CD4-positive, alpha-beta memory T cell (primary cell): ENCODE results near the gene WDR37. TPM values are rescaled to one million over a fixed set of nuclear protein-coding genes. Genes with fewer than 3 reads are reported as not detected.
A peak's percentile ranks its signal among the peaks of the same experiment; 100 is the strongest.

ENCODE experiments used
- CTCF ChIA-PET: fragments of 350-600 bp; sonication (Branson Sonifier 250); formaldehyde crosslinking; loops from one replicate; lab custom pipeline; 2021; ENCODE audit warnings: inconsistent platforms; ENCODE audit not compliant: partially characterized antibody; lab: Charles Lee
- POLR2A ChIA-PET: fragments of 350-600 bp; sonication (Branson Sonifier 250); formaldehyde crosslinking; loops from one replicate; lab custom pipeline; 2021; ENCODE audit not compliant: partially characterized antibody; lab: Charles Lee
- DNase-seq, 5 donors: peaks; one replicate each; pipeline versions ENCODE4 v3.0.0 to v3.0.0-alpha.2; 2020 to 2022; ENCODE audit warnings: mixed read lengths in 1 of 5
- H3K27ac ChIP-seq: one replicate; pipeline ENCODE4 v1.7.0; 2013; ENCODE audit warnings: low read depth, low read length
- H3K27me3 ChIP-seq: 2 replicates; pipeline ENCODE4 v1.7.0; 2013; ENCODE audit warnings: mild to moderate bottlenecking, low read length, moderate library complexity; ENCODE audit not compliant: insufficient read depth
- H3K36me3 ChIP-seq: 2 replicates; pipeline ENCODE4 v1.7.0; 2013; ENCODE audit warnings: mild to moderate bottlenecking, low read length, moderate library complexity; ENCODE audit not compliant: insufficient read depth
- H3K4me1 ChIP-seq: 2 replicates; pipeline ENCODE4 v1.7.0; 2013; ENCODE audit warnings: mild to moderate bottlenecking, low read length, moderate library complexity; ENCODE audit not compliant: insufficient read depth
- H3K4me3 ChIP-seq, 2 donors: one replicate each; pipeline ENCODE4 v1.7.0; 2013; ENCODE audit warnings: low read length in 2 of 2, mild to moderate bottlenecking in 1 of 2
- H3K9me3 ChIP-seq, 2 donors: one replicate each; pipeline ENCODE4 v1.7.0; 2013; ENCODE audit warnings: low read length in 2 of 2, control low read depth in 1 of 2; ENCODE audit not compliant: control insufficient read depth in 1 of 2
- H3K27ac Mint-ChIP-seq, 7 donors: one replicate each; pipeline ENCODE4 v1.8.0; 2020 to 2021; ENCODE audit warnings: mixed read lengths in 7 of 7, mild to moderate bottlenecking in 6 of 7, inconsistent platforms in 3 of 7, moderate library complexity in 3 of 7
- H3K27me3 Mint-ChIP-seq, 2 donors: one replicate each; pipeline ENCODE4 v1.8.0; 2020 to 2021; ENCODE audit warnings: mixed read lengths in 2 of 2
- H3K36me3 Mint-ChIP-seq, 2 donors: one replicate each; pipeline ENCODE4 v1.8.0; 2020 to 2021; ENCODE audit warnings: mixed read lengths in 2 of 2, inconsistent platforms in 1 of 2, mild to moderate bottlenecking in 1 of 2
- H3K4me1 Mint-ChIP-seq, 4 donors: one replicate each; pipeline ENCODE4 v1.8.0; 2020 to 2021; ENCODE audit warnings: mixed read lengths in 4 of 4, mild to moderate bottlenecking in 1 of 4
- H3K4me3 Mint-ChIP-seq, 8 donors: one replicate each; pipeline ENCODE4 v1.8.0; 2020 to 2021; ENCODE audit warnings: mixed read lengths in 8 of 8, mild to moderate bottlenecking in 7 of 8, moderate library complexity in 6 of 8, inconsistent platforms in 3 of 8
- H3K9me3 Mint-ChIP-seq, 8 donors: one replicate each; pipeline ENCODE4 v1.8.0; 2020 to 2021; ENCODE audit warnings: mixed read lengths in 8 of 8, mild to moderate bottlenecking in 5 of 8, inconsistent platforms in 3 of 8, moderate library complexity in 1 of 8
- intact Hi-C: fragments of 100-400 bp; cut with micrococcal nuclease; formaldehyde crosslinking; loops from one replicate; pipeline ENCODE4 v1.15.1; 2023
- polyA plus RNA-seq, 2 donors: library from polyadenylated mRNA; unstranded; fragments of 300-500 nt; fragmentation: Illumina TruSeq; gene quantifications; one replicate each; pipeline ENCODE4 v1.2.3, GENCODE V29; 2021
- total RNA-seq, 2 experiments: library from RNA; stranded (reverse); gene quantifications; one replicate each; pipeline ENCODE4 v1.2.3, GENCODE V29; 2021

The WDR37 gene
- total and polyA plus RNA-seq, 4 experiments from 2014 or later, result 14.2 to 42.5 (median 29.8) TPM

DNA sequence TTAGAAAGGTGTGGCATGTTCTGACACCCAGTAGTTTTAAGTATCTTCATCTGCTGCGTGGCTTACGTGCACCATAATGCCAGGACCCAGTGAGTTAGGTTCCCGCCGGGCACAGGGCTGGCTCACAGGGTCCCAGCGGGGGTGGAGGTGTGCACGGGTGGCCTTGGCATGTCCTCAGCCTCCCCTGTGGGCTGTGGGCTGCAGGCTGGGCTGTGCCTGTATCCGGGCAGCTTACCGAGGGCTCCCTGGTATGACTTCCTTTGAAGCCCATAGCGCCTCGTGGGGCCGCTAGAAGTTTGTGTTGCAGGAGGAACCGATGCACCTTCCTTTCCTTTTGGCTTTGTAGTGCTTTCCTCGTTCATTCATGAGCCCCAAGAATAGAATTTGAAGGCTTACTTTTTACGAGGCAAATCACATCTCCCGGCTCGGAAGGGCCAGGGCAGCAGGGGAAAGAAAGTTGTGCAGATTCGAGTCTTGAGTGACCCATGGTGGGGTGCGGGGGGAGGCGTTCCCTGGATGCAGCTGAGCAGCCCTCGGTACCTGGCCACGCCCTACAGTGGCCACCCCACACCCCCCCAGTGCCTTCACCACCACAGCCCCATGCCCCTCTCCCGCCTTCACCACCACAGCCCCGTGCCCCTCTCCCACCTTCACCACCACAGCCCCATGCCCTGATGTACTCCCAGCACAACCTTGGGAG lies 113.2 kb downstream of the WDR37 start:
- ChIA-PET POLR2A (no interaction called here), CTCF (no interaction called here)
- H3K4me1 ChIP-seq, result no peaks in the 10 kb centered on the region
- peaks cover 0 to 1% (median 0%) of the 10 kb centered on the region in 4 donors for H3K4me1 Mint-ChIP-seq
- no peak overlapping the region for H3K4me3 Mint-ChIP-seq
- intact Hi-C loops, result no loop called here
- DNase-seq, result no peak
- H3K27me3 Mint-ChIP-seq, result peaks cover 5 to 9% of the 10 kb centered on the region in 2 donors
- no peaks in the 10 kb centered on the region for H3K36me3 ChIP-seq
- H3K27ac Mint-ChIP-seq, result no peak overlapping the region
- no peak overlapping the region for H3K4me3 ChIP-seq
- no peak overlapping the region for H3K27ac ChIP-seq
- no peaks in the 10 kb centered on the region for H3K27me3 ChIP-seq
- H3K36me3 Mint-ChIP-seq, result no peaks in the 10 kb centered on the region
- H3K9me3 ChIP-seq, result no peaks in the 10 kb centered on the region
- peaks cover 0 to 2% (median 0%) of the 10 kb centered on the region in 8 donors for H3K9me3 Mint-ChIP-seq

DNA sequence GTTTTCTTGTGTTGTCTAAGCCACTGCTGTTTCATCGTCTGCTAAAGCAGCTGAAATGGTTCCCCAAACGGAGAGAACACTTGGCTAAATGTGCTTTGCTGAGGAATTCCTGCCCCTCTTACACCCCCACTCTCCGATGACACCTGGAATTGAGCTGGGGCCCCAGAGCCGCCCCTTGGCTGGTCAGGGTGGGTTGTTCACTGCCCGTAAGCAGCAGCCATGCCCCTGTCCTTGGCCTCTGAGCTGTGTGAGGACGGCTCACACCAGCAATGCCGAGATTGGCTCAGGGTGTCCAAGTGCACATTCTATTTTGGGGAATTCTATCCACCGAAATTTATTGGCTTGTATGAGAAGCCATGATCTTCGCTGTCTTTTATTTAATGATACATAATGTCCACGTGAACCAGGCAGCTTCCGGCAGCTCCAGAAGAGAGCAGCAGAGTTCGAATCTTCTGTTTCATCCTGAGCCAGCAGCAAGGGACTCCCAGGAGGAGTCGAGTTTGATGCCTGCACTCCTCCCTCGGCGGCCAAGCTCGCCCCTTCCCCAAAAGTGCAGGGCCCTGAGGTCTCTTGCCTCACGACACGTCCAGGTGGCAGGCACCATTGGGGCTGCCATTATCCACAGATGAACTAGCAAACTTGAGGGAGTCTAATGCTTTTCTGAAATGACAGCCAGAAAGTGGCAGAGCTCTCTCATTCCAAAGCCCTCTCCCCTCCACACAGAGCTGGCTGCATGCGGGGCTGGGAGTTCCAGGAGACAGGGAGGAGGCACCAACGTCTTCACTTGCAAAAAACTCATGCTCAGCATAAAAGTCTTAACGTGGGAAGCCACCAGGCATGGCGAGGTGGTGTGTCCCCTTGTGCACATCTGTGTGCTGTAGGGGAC lies 114.0 kb downstream of the WDR37 start:
- no peak overlapping the region for H3K4me3 ChIP-seq
- Mint-ChIP-seq H3K4me3 (no peak overlapping the region), H3K4me1 (peaks cover 0 to 1% (median 0%) of the 10 kb centered on the region in 4 donors), H3K9me3 (peaks cover 0 to 2% (median 0%) of the 10 kb centered on the region in 8 donors), H3K36me3 (no peaks in the 10 kb centered on the region), H3K27ac (no peak overlapping the region), H3K27me3 (peaks cover 5 to 9% of the 10 kb centered on the region in 2 donors)
- no peak overlapping the region for H3K27ac ChIP-seq
- ChIA-PET POLR2A (no interaction called here), CTCF (no interaction called here)
- H3K9me3 ChIP-seq, result no peaks in the 10 kb centered on the region
- no peaks in the 10 kb centered on the region for H3K4me1 ChIP-seq
- no peak for DNase-seq
- no peaks in the 10 kb centered on the region for H3K36me3 ChIP-seq
- H3K27me3 ChIP-seq, result no peaks in the 10 kb centered on the region
- intact Hi-C loops, result no loop called here

DNA sequence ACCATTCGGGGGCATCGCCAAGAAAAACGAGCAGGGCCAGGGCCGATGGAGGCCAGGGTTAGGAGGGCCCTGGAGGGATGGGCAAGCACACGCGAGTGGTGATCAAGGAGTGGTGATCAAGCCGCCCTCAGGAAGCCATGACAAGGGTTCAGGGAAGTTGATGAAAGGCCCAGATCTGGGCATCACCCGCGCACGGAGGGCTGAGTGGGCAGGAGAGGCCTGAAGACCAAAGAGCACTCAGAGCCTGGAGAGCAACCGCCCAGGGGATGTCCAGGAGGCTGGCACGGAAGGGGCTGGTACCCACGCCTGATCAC lies 114.6 kb downstream of the WDR37 start:
- H3K4me3 ChIP-seq, result no peak overlapping the region
- ChIA-PET CTCF (no interaction called here), POLR2A (no interaction called here)
- H3K27ac ChIP-seq, result no peak overlapping the region
- peaks cover 0 to 1% (median 0%) of the 10 kb centered on the region in 4 donors for H3K4me1 Mint-ChIP-seq
- H3K9me3 ChIP-seq, result no peaks in the 10 kb centered on the region
- H3K27ac Mint-ChIP-seq, result no peak overlapping the region
- H3K27me3 Mint-ChIP-seq, result peaks cover 5 to 9% of the 10 kb centered on the region in 2 donors
- intact Hi-C loops, result no loop called here
- H3K4me3 Mint-ChIP-seq, result no peak overlapping the region
- no peaks in the 10 kb centered on the region for H3K36me3 Mint-ChIP-seq
- H3K9me3 Mint-ChIP-seq, result peaks cover 0 to 2% (median 0%) of the 10 kb centered on the region in 8 donors
- H3K27me3 ChIP-seq, result no peaks in the 10 kb centered on the region
- DNase-seq, result no peak
- H3K36me3 ChIP-seq, result no peaks in the 10 kb centered on the region
- H3K4me1 ChIP-seq, result no peaks in the 10 kb centered on the region

GRCh38 chr10:1171182-1171581 lies 115.0 kb downstream of the WDR37 start:
- no peak overlapping the region for H3K4me3 ChIP-seq
- no peaks in the 10 kb centered on the region for H3K9me3 ChIP-seq
- H3K27me3 ChIP-seq, result no peaks in the 10 kb centered on the region
- peaks cover 0 to 2% (median 0%) of the 10 kb centered on the region in 8 donors for H3K9me3 Mint-ChIP-seq
- POLR2A ChIA-PET, result no interaction called here
- H3K27me3 Mint-ChIP-seq, result peaks cover 5 to 7% of the 10 kb centered on the region in 2 donors
- DNase-seq, result no peak
- H3K27ac ChIP-seq, result no peak overlapping the region
- H3K36me3 ChIP-seq, result no peaks in the 10 kb centered on the region
- no peak overlapping the region for H3K27ac Mint-ChIP-seq
- H3K36me3 Mint-ChIP-seq, result no peaks in the 10 kb centered on the region
- intact Hi-C loops, result no loop called here
- peaks cover 0 to 1% (median 0%) of the 10 kb centered on the region in 4 donors for H3K4me1 Mint-ChIP-seq
- CTCF ChIA-PET, result no interaction called here
- no peaks in the 10 kb centered on the region for H3K4me1 ChIP-seq
- H3K4me3 Mint-ChIP-seq, result no peak overlapping the region

DNA sequence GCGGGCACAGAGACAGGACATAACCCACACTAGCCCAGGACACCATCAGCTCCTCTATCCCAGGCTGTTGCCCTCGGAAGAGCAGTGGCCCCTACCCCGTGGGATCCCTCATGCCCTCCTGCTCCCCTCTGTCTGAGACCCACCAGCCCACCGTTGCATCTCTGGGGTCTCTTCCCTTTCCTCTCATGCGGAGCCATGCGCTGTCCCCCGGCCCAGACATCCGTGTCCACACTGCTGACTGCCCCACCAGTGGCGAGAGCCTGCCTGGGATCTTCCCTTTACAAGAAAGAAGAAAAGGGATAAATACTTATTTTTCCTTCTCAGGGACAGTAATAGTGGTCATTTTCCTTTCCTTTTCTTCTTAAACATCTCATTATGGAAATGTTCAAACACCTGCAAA lies 115.4 kb downstream of the WDR37 start:
- ChIA-PET POLR2A (no interaction called here), CTCF (no interaction called here)
- Histone ChIP-seq H3K4me1 (no peaks in the 10 kb centered on the region), H3K36me3 (no peaks in the 10 kb centered on the region), H3K27me3 (no peaks in the 10 kb centered on the region), H3K9me3 (no peaks in the 10 kb centered on the region), H3K4me3 (no peak overlapping the region), H3K27ac (no peak overlapping the region)
- H3K27me3 Mint-ChIP-seq, result peaks cover 5 to 7% of the 10 kb centered on the region in 2 donors
- no peak for DNase-seq
- H3K4me1 Mint-ChIP-seq, result peaks cover 0 to 1% (median 0%) of the 10 kb centered on the region in 4 donors
- no peaks in the 10 kb centered on the region for H3K36me3 Mint-ChIP-seq
- peaks cover 0 to 2% (median 0%) of the 10 kb centered on the region in 8 donors for H3K9me3 Mint-ChIP-seq
- intact Hi-C loops, result no loop called here
- H3K27ac Mint-ChIP-seq, result peak overlapping the region in 1 of 7 donors; percentile 43
- H3K4me3 Mint-ChIP-seq, result no peak overlapping the region

DNA sequence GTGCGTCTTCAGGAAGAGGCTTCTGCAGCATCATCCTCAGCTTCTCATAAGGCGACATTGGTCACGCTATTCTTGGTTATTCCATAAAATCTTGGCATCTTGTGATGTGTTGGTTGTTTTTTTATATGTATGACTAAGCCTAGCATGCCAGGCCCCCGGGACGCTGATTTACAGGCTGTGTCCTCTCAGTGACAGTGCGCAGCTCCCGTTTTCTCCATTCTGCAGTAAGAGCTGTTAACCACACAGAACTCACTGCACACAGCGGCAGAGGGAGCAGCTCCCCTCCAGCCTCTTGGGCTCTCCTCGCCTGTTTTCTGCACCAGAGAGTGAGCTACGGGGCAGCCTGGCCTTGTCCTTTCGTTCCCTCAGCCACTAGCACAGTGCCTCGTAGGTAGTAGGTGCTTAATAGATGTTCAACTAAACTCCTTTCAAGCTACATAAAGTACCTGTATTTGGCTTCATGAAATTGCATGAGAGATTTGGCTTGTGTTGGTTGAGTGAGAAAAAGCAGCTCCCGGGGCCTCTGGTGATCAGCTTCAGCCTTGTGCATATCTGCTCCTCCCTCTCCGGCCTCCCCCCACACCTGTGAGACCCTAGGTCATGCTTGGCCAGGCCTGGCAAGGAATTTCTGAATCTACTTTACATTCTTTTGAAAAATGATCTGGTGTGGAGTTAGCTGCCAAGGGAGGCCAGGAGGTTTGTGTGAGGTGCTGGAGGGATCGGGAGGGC lies 116.2 kb downstream of the WDR37 start:
- peak overlapping the region in 2 of 7 donors; percentile 51 to 81 for H3K27ac Mint-ChIP-seq
- Histone ChIP-seq H3K27me3 (no peaks in the 10 kb centered on the region), H3K4me3 (no peak overlapping the region), H3K27ac (no peak overlapping the region), H3K36me3 (no peaks in the 10 kb centered on the region), H3K9me3 (no peaks in the 10 kb centered on the region), H3K4me1 (no peaks in the 10 kb centered on the region)
- CTCF ChIA-PET, result interaction anchor here (0.5 kb wide), 1 partner anchor 188 kb away, joined by 3 read pairs; no protein-coding TSS in a partner anchor
- no peaks in the 10 kb centered on the region for H3K36me3 Mint-ChIP-seq
- no peak overlapping the region for H3K4me3 Mint-ChIP-seq
- peaks cover 5 to 7% of the 10 kb centered on the region in 2 donors for H3K27me3 Mint-ChIP-seq
- DNase-seq, result no peak
- POLR2A ChIA-PET, result no interaction called here
- intact Hi-C loops, result no loop called here
- H3K9me3 Mint-ChIP-seq, result peaks cover 0 to 2% (median 0%) of the 10 kb centered on the region in 8 donors
- peaks cover 0 to 1% (median 0%) of the 10 kb centered on the region in 4 donors for H3K4me1 Mint-ChIP-seq

GRCh38 chr10:1173091-1173490 lies 116.9 kb downstream of the WDR37 start:
- intact Hi-C loops, result no loop called here
- Mint-ChIP-seq H3K27ac (no peak overlapping the region), H3K9me3 (peaks cover 0 to 2% (median 0%) of the 10 kb centered on the region in 8 donors), H3K36me3 (no peaks in the 10 kb centered on the region), H3K27me3 (peaks cover 3 to 4% of the 10 kb centered on the region in 2 donors), H3K4me1 (peaks cover 0 to 1% (median 0%) of the 10 kb centered on the region in 4 donors), H3K4me3 (no peak overlapping the region)
- H3K9me3 ChIP-seq, result no peaks in the 10 kb centered on the region
- H3K4me1 ChIP-seq, result no peaks in the 10 kb centered on the region
- H3K27ac ChIP-seq, result no peak overlapping the region
- no peak overlapping the region for H3K4me3 ChIP-seq
- POLR2A ChIA-PET, result no interaction called here
- DNase-seq, result no peak
- H3K36me3 ChIP-seq, result no peaks in the 10 kb centered on the region
- CTCF ChIA-PET, result no interaction called here
- H3K27me3 ChIP-seq, result no peaks in the 10 kb centered on the region
